Peyer's patch (tissue), 4 donors: ENCODE data around the gene RAB17. TPM values are rescaled to one million over a fixed set of nuclear protein-coding genes. Genes with fewer than 3 reads are reported as not detected.

Experiments
- DNase-seq, 3 donors: peaks; one replicate each; pipeline ENCODE4 v3.0.0-alpha.2; 2017 to 2019
- H3K27ac ChIP-seq, 4 donors: fragments of 200-600 bp; sonication (generic); one replicate each; pipeline ENCODE4 v1.5.1; 2016 to 2019
- H3K27me3 ChIP-seq, 2 donors: fragments of 200-600 bp; sonication (generic); one replicate each; pipeline ENCODE4 v1.5.1; 2019
- H3K36me3 ChIP-seq, 3 donors: fragments of 200-600 bp; sonication (generic); one replicate each; pipeline ENCODE4 v1.5.1; 2016 to 2019
- H3K4me1 ChIP-seq, 4 donors: fragments of 200-600 bp; sonication (generic); one replicate each; pipeline ENCODE4 v1.5.1; 2016 to 2019
- H3K4me3 ChIP-seq, 4 donors: fragments of 200-600 bp; sonication (generic); 1 replicate in 3 of 4; 2 replicates in 1 of 4; pipeline ENCODE4 v1.5.1; 2016 to 2019; ENCODE audit warnings: mild to moderate bottlenecking in 1 of 4
- H3K9me3 ChIP-seq, 4 donors: fragments of 200-600 bp; sonication (generic); one replicate each; pipeline ENCODE4 v1.5.1; 2016 to 2019; ENCODE audit warnings: mild to moderate bottlenecking in 1 of 4
- POLR2A ChIP-seq, 2 donors: fragments of 450-650 bp; IDR thresholded peaks; one replicate each; pipeline ENCODE4 v1.5.1; 2017; ENCODE audit warnings: antibody characterized with exemption in 2 of 2, mild to moderate bottlenecking in 2 of 2, moderate library complexity in 2 of 2
- total RNA-seq, 4 donors: library from RNA; depleted of rRNA; stranded (reverse); fragments of >200 nt; gene quantifications; one replicate each; pipeline ENCODE4 v1.1.0, GENCODE V29; 2016
- TF ChIP-seq, protein P1 (sequence below), 6 experiments: fragments of 450-650 bp in 4 of 6; fragments of 200-600 bp in 2 of 6; sonication (generic) in 1 of 6; IDR thresholded peaks; one replicate each; pipeline ENCODE4 v1.5.1; 2017 to 2019; ENCODE audit warnings: antibody characterized with exemption in 6 of 6, mild to moderate bottlenecking in 3 of 6, moderate library complexity in 1 of 6

Gene RAB17
- total RNA-seq, 4 donors from 2014 or later, result 66.0 to 244 (median 219) TPM

DNA sequence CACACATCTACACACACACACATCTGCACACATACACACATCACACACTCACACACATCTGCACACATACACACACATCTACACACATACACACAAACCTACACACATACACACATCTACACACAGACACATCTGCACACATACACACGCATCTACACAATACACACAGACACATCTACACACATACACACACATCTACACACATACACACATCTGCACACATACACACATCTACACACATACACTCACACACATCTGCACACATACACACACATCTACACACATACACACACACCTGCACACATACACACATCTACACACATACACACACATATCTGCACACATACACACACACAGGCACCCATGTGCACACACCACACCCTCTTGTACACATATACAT, 24.6 kb downstream of the RAB17 start:
- Histone ChIP-seq H3K27me3 (no peaks in the 10 kb centered on the region), H3K4me1 (no peaks in the 10 kb centered on the region), H3K27ac (no peak overlapping the region), H3K4me3 (no peak overlapping the region), H3K9me3 (no peaks in the 10 kb centered on the region), H3K36me3 (no peaks in the 10 kb centered on the region)
- DNase-seq, result no peak
- TF ChIP-seq, protein P1, sequence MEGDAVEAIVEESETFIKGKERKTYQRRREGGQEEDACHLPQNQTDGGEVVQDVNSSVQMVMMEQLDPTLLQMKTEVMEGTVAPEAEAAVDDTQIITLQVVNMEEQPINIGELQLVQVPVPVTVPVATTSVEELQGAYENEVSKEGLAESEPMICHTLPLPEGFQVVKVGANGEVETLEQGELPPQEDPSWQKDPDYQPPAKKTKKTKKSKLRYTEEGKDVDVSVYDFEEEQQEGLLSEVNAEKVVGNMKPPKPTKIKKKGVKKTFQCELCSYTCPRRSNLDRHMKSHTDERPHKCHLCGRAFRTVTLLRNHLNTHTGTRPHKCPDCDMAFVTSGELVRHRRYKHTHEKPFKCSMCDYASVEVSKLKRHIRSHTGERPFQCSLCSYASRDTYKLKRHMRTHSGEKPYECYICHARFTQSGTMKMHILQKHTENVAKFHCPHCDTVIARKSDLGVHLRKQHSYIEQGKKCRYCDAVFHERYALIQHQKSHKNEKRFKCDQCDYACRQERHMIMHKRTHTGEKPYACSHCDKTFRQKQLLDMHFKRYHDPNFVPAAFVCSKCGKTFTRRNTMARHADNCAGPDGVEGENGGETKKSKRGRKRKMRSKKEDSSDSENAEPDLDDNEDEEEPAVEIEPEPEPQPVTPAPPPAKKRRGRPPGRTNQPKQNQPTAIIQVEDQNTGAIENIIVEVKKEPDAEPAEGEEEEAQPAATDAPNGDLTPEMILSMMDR (IDR thresholded peaks at IDR 0.05), result no peak
- no peak for TF ChIP-seq POLR2A (IDR thresholded peaks at IDR 0.05)

DNA sequence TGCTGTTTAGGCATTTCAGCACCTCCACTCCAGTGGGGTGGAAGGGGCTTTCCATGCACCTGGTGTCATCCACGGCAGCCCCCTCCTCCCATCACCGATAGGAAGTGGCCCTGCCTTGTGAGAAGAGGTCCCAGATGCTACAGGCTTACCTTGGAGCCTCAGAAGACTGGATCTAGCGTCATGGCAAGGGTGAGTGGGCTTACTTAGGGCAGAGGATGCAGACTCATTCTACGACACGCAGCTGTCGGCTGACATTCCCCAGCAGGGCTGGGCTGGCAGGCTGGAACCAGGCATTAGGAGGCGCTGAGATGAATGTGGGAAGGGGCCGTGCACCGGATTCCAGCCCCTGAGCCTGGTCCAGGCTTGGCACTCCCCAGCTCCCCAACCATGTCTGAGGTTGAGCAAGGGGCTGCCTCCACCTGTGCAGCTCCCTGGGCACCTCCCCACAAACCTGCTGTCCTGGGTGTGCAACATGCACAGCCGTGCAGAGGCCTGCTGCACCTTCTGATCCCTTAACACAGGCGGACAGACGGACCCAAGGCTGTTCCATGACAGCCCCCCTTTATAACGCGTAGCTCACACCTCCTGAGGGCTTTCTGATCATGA, 25.9 kb downstream of the RAB17 start:
- no peaks in the 10 kb centered on the region for H3K36me3 ChIP-seq
- no peak overlapping the region for H3K27ac ChIP-seq
- H3K4me3 ChIP-seq, result no peak overlapping the region
- DNase-seq, result peak in 1 of 3 donors; percentile 32
- TF ChIP-seq, protein P1 (IDR thresholded peaks at IDR 0.05), result no peak
- no peak for TF ChIP-seq POLR2A (IDR thresholded peaks at IDR 0.05)
- no peaks in the 10 kb centered on the region for H3K27me3 ChIP-seq
- no peaks in the 10 kb centered on the region for H3K9me3 ChIP-seq
- H3K4me1 ChIP-seq, result no peaks in the 10 kb centered on the region

DNA sequence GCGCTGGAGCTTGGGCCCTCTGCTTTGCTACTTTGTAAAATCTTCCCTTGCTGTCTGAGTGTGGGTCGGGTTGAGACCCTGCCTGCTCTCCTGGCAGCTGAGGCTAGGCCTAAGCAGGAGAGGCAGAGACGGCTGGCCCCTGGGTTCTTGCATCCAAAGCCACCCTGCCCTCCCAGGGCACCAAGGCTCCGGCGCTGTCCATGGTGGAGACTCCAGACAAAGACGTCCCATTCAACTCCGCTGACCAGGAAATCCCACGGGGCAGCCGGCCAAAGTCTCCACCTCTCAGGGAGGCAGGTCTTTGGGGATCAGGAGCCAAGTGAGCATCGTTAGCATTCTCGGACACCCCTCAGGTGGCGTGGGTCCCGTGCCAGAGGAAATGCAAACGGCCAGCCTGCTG, 26.7 kb downstream of the RAB17 start:
- TF ChIP-seq POLR2A (IDR thresholded peaks at IDR 0.05), result no peak
- TF ChIP-seq, protein P1 (IDR thresholded peaks at IDR 0.05), result no peak
- no peak overlapping the region for H3K4me3 ChIP-seq
- H3K9me3 ChIP-seq, result no peaks in the 10 kb centered on the region
- H3K36me3 ChIP-seq, result no peaks in the 10 kb centered on the region
- H3K27ac ChIP-seq, result no peak overlapping the region
- DNase-seq, result peak in 1 of 3 donors; percentile 47
- no peaks in the 10 kb centered on the region for H3K4me1 ChIP-seq
- no peaks in the 10 kb centered on the region for H3K27me3 ChIP-seq

DNA sequence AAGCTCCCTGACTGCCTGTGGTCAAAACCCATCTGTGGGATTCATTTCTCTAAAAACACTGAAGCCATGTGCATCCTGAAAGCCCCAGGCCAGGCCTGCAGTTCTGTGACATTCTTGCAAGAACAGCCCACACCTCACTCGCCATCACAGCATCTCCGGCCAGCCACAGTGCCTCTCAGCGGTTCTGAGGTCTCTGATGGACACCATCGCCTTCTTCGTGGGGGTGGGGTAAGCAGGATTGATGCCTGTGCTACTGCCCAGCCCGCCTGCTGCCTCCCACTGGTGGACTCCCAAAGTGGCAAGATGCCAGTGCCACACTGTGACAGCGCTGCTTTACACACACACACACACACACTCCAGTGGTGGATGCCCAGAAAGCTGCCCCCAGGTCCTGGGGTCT, 29.3 kb downstream of the RAB17 start:
- H3K27me3 ChIP-seq, result no peaks in the 10 kb centered on the region
- H3K4me3 ChIP-seq, result no peak overlapping the region
- no peaks in the 10 kb centered on the region for H3K9me3 ChIP-seq
- TF ChIP-seq, protein P1 (IDR thresholded peaks at IDR 0.05), result no peak
- no peak for TF ChIP-seq POLR2A (IDR thresholded peaks at IDR 0.05)
- H3K4me1 ChIP-seq, result no peaks in the 10 kb centered on the region
- peak in 1 of 3 donors; percentile 30 for DNase-seq
- no peak overlapping the region for H3K27ac ChIP-seq
- no peaks in the 10 kb centered on the region for H3K36me3 ChIP-seq

DNA sequence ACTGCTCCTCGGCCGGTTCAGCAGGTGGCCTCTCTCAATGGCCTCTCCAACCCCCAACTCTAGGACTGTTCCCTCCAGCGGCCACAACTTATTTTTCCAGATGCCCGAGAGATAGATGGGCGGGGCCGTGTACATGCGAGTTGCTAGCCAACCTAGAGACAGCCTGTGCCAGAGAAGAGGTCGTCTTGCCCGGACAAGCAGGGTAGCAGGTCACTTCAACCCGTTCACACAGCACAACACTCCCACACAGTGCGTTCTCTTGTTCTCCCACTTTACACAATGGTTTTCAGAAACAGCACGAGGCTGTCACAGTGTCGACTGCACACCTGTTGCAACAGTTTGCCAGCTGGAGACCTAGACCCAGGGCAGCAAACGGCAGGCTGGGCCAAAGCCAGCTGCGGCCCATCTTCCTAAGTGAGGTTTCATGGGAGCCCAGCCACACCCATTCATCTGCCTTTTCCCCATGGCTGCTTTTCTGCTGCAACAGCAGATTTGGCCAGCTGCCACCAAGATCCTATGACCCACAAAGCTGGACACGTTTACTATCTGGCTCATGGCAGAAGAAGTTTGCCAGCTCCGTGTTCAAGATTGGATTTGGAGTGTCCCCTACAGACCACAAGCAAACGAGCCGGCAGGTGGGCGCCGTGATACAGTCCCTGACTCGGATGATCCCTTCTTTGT, 31.4 kb downstream of the RAB17 start:
- Histone ChIP-seq H3K36me3 (no peaks in the 10 kb centered on the region), H3K4me1 (no peaks in the 10 kb centered on the region), H3K4me3 (no peak overlapping the region), H3K27me3 (no peaks in the 10 kb centered on the region), H3K9me3 (peaks cover 0 to 8% (median 0%) of the 10 kb centered on the region in 4 donors), H3K27ac (no peak overlapping the region)
- TF ChIP-seq POLR2A (IDR thresholded peaks at IDR 0.05), result no peak
- TF ChIP-seq, protein P1 (IDR thresholded peaks at IDR 0.05), result no peak
- peak in 2 of 3 donors; percentile 50 to 76 for DNase-seq
